NCI-H748 (cell line): ENCODE data around the gene LRRC42.
A peak's percentile ranks its signal among the peaks of the same experiment; 100 is the strongest.

Experiments
- DNase-seq: peaks from one replicate; lab custom pipeline; 2025; ENCODE audit not compliant: unreplicated experiment; lab: John Stamatoyannopoulos, UW

LRRC42 gene

GRCh38 chr1:53946252-53947171 is at the start of gene LRRC42:
Gene LRRC42, plus strand, starts transcription at chr1:53946350. Its CDS starts 5,650 bp downstream, at chr1:53952000.
- DNase-seq, result peak; percentile 24

- DNase-seq, result no peak
These were observed 49.4 kb upstream of the LRRC42 start for GRCh38 chr1:53896635-53897229.

DNA sequence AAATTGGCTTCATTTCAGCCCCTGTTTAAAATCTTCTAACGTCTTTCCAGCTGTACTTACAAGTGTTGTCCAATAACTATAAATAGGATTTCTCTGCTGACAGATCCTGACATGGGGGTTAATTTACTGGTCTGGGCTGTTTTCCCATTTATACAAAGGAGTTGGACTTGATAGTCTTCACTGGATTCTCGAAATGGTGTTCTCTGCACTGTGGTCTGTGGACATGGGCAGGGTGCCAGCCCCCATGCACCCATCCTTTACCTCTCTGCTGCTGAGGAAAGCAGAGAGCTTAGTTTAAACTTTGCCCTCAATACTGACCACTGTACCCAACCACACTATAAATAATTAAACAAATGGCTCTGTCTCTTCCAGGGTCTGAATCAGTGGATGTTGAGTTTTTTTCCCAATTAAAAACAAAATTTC is 46.9 kb upstream of the LRRC42 start:
- DNase-seq, result no peak

DNA sequence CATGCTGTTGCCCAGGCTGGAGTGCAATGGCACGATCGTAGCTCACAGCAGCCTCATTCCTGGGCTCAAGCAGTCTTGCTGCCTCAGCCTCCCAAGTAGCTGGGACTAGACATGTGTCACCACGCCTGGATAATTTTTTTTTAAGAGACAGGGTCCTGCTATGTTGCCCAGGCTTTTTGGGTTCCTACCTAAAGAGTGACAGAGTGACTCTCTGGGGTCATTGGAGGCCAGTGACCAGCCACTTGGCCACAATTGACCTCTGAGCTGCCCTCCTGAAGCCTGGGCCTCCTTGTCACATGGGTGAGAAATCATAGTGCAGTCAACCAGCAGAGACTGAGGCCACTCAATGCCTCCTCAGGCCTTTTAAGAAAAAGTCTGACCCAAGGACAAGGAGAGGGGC is 46.4 kb upstream of the LRRC42 start:
- DNase-seq, result no peak

- DNase-seq, result no peak
These were observed 43.7 kb upstream of the LRRC42 start for GRCh38 chr1:53902235-53903138.

- no peak for DNase-seq
These were observed 40.6 kb upstream of the LRRC42 start for GRCh38 chr1:53905509-53905908.

- no peak for DNase-seq
These were observed 40.0 kb upstream of the LRRC42 start for GRCh38 chr1:53906121-53906520.

- DNase-seq, result no peak
These were observed 36.2 kb upstream of the LRRC42 start for GRCh38 chr1:53909946-53910345.

DNA sequence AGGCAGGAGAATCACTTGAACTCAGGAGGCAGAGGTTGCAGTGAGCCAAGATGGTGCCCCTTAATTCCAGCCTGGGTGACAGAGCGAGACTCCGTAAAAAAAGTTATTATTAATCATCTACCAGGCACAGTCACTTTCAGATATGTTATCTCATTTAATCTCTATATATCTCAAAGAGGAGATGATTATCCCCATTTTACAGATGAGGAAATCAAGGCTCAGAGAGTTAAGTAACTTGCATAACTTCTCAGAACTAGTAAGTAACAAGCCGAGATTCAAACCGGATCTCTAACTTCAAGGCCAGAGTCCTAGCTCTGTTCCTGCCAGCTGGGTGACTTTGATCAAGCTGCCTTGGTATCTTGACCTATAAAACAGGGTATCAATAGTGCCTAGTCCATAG is 34.7 kb upstream of the LRRC42 start:
- no peak for DNase-seq

GRCh38 chr1:53913352-53914033 is 32.7 kb upstream of the LRRC42 start:
- peak; percentile 10 for DNase-seq

DNA sequence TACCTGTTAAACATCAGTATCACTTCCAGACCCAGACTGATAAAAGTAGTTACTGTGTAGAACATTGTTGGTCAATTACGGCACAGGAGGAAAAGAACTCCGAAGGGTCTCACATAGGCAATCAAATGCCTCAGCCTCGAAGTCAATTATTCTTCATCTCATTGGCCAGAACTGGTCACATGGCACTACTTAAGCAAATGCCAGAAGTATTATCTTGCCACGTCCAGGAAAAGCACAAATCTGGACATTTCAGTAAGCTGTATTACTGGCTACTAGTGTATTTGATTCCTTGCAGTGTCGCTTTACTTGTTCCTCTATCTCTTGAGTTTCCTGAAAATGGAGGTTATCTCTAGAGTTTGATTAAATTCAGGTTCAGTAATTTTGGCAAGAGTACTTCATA is 27.8 kb upstream of the LRRC42 start:
- no peak for DNase-seq

DNA sequence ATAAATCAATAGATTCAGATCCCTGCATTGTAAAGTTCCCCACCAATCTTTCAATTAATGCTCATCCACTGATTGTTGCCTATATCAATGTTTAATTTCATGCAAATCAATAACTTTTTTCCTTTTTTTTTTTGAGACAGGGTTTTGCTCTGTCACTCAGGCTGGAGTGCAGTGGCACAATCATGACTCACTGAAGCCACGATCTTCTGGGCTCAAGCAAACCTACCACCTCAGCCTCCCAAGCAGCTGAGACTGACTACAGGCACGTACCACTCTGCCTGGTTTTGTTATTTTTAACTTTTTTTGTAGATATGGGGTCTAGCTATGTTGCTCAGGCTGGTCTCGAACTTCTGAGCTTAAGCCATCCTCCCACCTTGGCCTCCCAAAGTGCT is 26.5 kb upstream of the LRRC42 start:
- DNase-seq, result no peak

- DNase-seq, result no peak
These were observed 18.7 kb upstream of the LRRC42 start for GRCh38 chr1:53927376-53927881.

DNA sequence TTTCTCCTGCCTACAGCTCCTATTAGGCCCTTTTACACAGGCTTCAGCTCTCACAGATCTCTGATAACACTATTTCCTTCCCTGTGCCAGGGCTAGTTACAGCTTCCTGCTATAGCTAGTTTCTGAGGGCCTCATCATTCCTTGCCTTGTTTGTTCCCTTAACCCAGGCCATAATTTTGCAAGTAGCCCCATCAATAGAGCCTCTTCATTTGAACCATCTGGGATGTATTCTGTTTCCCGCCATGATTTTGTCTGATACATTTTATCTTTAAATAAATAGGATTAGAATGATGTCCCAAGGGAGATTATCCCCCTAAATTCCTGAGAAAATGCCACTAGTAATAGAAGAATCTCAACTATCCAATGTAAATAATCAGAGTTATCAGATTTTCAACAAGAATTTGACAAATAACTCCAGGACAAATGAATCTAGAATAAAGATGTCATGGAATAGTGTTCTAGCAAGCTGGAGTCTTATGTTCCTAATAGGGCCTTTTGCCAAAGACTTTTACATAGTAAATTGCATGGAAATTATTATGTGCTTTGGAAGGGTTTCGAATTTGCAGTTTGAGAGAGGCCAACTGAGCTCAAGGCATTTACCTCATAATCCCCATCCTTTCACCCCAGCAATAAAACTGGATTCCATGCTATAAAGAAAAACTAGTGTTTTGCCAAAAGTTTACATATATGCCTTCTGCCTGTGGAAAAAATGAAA is 16.7 kb upstream of the LRRC42 start:
- DNase-seq, result no peak

DNA sequence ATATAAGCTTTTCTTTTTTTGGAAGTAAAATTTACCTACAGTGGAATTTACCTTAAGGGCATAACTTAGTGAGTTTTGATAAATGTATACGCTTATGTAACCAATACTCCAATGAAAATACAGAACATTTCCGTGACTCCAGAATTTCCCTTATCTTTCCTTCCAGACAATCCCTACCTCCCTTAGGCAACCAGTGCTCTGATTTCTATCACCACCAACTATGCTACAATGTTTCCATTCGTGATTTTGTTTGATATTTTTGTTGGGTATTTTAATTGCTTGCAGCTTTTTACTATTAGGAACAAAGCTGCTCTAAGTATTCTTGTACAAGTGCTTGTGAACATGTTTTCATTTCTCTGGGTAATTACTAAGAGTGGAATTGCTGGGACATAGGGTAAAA is 15.2 kb upstream of the LRRC42 start:
- no peak for DNase-seq

- no peak for DNase-seq
These were observed 14.6 kb upstream of the LRRC42 start for GRCh38 chr1:53931523-53931922.

DNA sequence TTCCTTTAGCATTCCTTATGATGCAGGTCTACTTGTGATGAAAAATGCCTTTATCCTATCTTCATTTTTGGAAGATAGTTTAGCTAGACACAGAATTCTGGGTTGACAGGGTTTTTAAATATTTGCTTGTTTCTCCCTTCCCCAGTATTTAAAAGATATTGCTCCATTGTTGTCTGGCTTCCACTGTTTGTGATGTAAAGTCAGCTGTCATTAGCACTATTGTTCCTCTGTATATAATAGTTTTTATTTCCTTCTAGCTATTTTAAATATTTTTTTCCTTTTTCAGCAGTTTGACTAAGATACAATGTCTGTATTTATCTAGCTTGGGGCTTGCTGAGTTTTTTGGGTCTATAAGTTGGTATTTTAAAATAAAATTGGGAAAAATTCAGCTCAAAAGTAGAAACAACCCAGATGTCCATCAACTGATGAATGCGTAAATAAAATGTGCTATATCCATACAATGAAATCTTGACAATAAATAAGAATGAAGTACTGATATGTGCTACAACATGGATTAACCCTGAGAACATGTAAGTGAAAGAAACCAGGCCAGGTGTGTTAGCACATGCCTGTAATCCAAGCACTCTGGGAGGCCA is 11.9 kb upstream of the LRRC42 start:
- no peak for DNase-seq

DNA sequence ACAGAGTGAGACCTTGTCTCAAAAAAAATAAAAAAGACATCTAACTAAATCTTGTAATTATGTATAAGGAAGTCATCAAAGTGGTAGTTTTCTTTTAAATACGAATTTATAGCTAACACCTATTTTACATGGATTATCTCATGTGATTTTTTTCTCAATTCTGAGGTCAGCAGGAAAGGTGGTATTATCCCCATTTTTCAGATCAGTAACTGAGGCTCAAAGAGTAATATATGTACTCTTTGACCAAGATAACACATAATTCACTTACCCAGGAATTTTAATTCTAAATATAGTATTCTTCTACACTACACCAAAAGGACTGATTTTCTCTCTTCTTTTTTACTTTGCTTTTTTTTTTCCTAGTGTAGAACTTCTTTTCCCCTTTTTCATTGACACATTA is 9.7 kb upstream of the LRRC42 start:
- DNase-seq, result no peak

DNA sequence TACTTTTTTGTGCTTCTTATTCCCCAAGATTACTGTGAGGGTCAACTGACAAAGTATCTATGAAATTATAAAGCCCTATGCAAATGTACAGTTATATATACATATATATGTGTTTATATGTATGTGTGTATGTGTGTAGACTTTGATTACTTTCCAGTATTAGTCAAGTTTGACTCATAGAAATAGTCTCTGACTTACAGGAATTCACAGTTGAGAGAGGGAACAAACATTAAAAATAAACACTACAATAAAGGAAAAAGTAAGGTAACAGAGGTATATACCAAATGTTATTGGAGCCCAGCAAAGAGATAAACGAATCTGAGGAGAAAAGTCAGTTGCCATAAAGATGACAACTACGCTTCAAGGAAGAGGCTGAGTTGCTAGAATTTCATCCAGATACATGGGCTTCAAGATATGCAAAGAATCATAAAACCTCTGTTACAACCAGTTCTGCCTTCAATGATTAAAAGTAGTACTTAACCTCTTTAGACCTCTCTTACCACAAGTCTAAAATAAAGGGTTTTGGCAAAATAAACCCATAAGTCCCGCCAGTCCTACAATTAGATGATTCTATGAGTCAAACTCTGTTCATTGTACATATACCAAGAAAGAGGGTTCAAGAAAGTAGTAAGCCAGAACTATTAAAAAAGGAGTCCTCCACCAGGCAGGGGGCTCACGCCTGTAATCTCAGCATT is 7.9 kb upstream of the LRRC42 start:
- no peak for DNase-seq
